HepG2 (cell line): ENCODE data around the gene ZIM2.

Experiments
- CTCF ChIP-seq: sonication (generic); formaldehyde crosslinking; IDR thresholded peaks from 2 replicates; pipeline ENCODE4 v1.5.0; 2020; ENCODE audit warnings: mild to moderate bottlenecking, missing genetic modification reagents, moderate library complexity
- ELF1 ChIP-seq: sonication (generic); formaldehyde crosslinking; IDR thresholded peaks from 2 replicates; pipeline ENCODE4 v1.4.0; 2020; ENCODE audit warnings: missing genetic modification reagents
- EZH2 ChIP-seq: conservative IDR thresholded peaks from 2 replicates; pipeline ENCODE4 v1.6.1; 2012; ENCODE audit warnings: mild to moderate bottlenecking, low read depth, low read length, moderate library complexity
- FUBP1 ChIP-seq: sonication (generic); formaldehyde crosslinking; IDR thresholded peaks from 2 replicates; pipeline ENCODE4 v1.5.1; 2020; ENCODE audit warnings: missing genetic modification reagents, mild to moderate bottlenecking, borderline replicate concordance
- IKZF1 ChIP-seq: fragments of 450-650 bp; IDR thresholded peaks from 2 replicates; pipeline ENCODE4 v1.7.1; 2016
- IRX3 ChIP-seq: sonication (generic); formaldehyde crosslinking; IDR thresholded peaks from 2 replicates; pipeline ENCODE4 v1.8.1; 2023; ENCODE audit warnings: mild to moderate bottlenecking, low read depth, missing genetic modification reagents, borderline replicate concordance
- MBNL3 ChIP-seq: fragments of 250-450 bp; sonication (Bioruptor Pico); conservative IDR thresholded peaks from 2 replicates; pipeline ENCODE4 v1.8.0; 2022; ENCODE audit warnings: mild to moderate bottlenecking, inconsistent platforms
- PHF8 ChIP-seq: sonication (generic); formaldehyde crosslinking; IDR thresholded peaks from 2 replicates; pipeline ENCODE4 v1.5.0; 2020; ENCODE audit warnings: missing genetic modification reagents
- SALL2 ChIP-seq: sonication (generic); formaldehyde crosslinking; IDR thresholded peaks from 2 replicates; pipeline ENCODE4 v1.8.1; 2023; ENCODE audit warnings: mild to moderate bottlenecking, missing genetic modification reagents, inconsistent platforms
- SAP130 ChIP-seq: IDR thresholded peaks from 2 replicates; pipeline ENCODE4 v1.6.1; 2016; ENCODE audit warnings: low read depth
- SIN3A ChIP-seq: IDR thresholded peaks from 2 replicates; pipeline ENCODE4 v1.6.1; 2011; ENCODE audit warnings: low read depth, mild to moderate bottlenecking, control low read depth, low read length, borderline replicate concordance
- SMC3 ChIP-seq: IDR thresholded peaks from 2 replicates; pipeline ENCODE4 v1.6.1; 2011; ENCODE audit warnings: low read length, improper control_type of control experiment
- ZBTB33 ChIP-seq: sonication (generic); formaldehyde crosslinking; IDR thresholded peaks from 2 replicates; pipeline ENCODE4 v1.4.0; 2020; ENCODE audit warnings: missing genetic modification reagents
- ZBTB44 ChIP-seq: sonication (generic); formaldehyde crosslinking; IDR thresholded peaks from 2 replicates; pipeline ENCODE4 v1.4.0; 2020; ENCODE audit warnings: missing genetic modification reagents

- TF ChIP-seq SIN3A (no peak), MBNL3 (CRISPR knock-in tag) (no peak), PHF8 (CRISPR knock-in tag) (no peak), SMC3 (no peak), FUBP1 (CRISPR knock-in tag) (no peak), SAP130 (no peak), CTCF (CRISPR knock-in tag) (no peak), ELF1 (CRISPR knock-in tag) (no peak), IRX3 (no peak), IKZF1 (no peak), SALL2 (CRISPR knock-in tag) (no peak), EZH2 (no peak), ZBTB33 (CRISPR knock-in tag) (no peak), ZBTB44 (CRISPR knock-in tag) (no peak)
Observed at GRCh38 chr19:56811480-56811879, 29.0 kb downstream of the ZIM2 start.
